GM12872 (cell line): ENCODE measurements around the gene CCDC148.

ENCODE experiments used
- TF ChIP-seq, protein P1 (sequence below): IDR thresholded peaks from 3 replicates; pipeline ENCODE4 v1.5.1; 2011; ENCODE audit warnings: low read depth, mild to moderate bottlenecking, low read length, moderate library complexity; ENCODE audit not compliant: insufficient read depth

The CCDC148 gene

DNA sequence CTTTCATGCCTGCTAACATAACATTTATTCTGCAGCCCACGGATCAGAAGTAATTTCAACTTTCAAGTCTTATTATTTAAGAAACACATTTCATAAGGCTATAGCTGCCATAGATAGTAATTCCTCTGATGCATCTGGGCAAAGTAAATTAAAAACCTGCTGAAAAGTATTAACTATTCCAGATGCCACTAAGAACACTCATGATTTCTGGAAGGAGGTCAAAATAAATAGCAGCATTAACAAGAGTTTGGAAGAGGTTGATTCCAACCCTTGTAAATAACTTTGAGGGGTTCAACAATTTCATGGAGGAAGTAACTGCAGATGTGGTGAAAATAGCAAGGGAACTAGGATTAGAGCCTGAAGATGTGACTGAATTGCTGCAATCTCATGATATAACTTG is 77.6 kb downstream of the CCDC148 start:
- TF ChIP-seq, protein P1, sequence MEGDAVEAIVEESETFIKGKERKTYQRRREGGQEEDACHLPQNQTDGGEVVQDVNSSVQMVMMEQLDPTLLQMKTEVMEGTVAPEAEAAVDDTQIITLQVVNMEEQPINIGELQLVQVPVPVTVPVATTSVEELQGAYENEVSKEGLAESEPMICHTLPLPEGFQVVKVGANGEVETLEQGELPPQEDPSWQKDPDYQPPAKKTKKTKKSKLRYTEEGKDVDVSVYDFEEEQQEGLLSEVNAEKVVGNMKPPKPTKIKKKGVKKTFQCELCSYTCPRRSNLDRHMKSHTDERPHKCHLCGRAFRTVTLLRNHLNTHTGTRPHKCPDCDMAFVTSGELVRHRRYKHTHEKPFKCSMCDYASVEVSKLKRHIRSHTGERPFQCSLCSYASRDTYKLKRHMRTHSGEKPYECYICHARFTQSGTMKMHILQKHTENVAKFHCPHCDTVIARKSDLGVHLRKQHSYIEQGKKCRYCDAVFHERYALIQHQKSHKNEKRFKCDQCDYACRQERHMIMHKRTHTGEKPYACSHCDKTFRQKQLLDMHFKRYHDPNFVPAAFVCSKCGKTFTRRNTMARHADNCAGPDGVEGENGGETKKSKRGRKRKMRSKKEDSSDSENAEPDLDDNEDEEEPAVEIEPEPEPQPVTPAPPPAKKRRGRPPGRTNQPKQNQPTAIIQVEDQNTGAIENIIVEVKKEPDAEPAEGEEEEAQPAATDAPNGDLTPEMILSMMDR: no peak

DNA sequence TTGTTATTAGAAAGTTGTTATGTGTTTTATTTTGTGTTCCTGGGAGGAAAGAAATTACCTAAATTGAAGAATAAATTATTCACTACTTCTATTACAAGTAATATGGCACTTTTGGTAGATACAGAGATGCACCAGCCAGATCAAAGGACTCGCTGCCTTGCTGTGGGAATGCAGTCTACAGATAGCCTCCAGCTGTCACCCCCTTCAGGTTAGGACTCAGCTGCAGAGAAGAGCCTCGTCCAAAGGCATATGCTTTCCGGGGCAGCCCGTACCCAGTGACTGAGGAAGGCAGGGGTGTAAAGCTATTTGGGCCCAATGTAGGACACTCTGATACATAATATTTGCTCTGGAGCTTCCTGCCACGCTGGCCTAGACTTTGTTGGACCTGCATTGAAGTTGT is 90.2 kb downstream of the CCDC148 start:
- TF ChIP-seq, protein P1: no peak

DNA sequence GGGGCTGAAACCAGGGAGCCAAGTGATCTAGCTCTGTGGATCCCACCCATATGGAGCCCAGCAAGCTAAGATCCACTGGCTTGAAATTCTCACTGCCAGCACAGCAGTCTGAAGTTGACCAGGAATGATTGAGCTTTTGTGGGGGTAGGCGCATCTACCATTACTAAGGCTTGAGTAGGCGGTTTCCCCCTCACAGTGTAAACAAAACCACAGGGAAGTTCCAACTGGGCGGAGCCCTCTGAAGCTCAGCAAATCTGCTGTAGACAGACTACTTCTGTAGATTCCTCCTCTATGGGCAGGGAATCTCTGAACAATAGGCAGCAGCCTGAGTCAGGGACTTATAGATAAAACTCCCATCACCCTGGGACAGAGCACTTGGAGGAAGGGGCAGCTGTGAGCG is 96.7 kb downstream of the CCDC148 start:
- TF ChIP-seq, protein P1: no peak

DNA sequence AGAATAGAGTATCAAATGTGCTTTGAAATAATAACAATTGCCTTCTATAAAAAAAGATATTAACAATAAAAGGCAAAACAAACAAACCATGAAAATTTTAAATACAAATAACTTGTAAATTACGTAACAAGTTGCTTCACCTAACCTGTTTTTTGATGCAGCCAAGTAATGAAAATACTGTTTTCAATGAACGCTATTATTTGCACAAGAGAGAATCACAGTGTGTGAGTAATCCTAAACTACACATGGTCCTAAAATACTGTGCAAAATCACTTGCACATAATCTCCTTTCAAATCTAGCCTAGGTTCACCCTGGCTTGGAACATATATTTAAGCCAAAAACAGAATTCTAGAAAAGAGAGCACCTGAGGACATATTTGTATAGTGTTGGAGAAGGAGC is 98.9 kb downstream of the CCDC148 start:
- TF ChIP-seq, protein P1: no peak

DNA sequence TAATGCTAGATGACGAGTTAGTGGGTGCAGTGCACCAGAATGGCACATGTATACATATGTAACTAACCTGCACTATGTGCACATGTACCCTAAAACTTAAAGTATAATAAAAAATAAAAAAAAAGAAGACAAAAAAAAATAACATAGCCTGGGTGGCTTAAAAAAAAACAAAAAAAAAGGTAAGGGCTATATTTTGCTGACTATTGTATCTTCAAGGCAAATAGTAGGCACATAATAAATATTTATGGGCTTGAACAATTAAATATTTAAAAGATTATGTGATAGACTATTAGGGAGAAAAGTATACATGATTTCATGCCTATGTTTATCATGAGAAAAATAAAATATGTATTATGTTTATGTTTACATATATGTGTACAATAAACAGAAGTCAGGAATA is 99.4 kb downstream of the CCDC148 start:
- TF ChIP-seq, protein P1: no peak

DNA sequence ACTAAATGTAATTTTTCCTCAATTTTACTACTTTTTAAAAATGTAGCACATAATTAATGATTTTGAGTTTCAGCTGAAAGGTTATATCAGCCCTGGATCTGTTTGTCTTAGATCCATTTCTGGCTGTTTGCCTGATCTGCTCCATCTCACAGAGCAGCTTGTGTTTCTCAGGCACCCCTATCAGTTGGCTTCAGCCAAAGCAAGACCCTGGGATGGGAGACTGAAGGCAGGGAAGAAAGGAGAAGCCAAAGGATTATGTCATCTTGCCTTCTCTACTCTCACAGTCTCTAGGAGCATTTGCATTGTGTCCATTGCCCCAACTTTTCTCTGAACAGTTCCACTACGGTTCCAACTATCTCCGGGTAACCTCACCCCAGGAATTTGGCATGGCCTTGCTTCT is 110.5 kb downstream of the CCDC148 start:
- TF ChIP-seq, protein P1: no peak

DNA sequence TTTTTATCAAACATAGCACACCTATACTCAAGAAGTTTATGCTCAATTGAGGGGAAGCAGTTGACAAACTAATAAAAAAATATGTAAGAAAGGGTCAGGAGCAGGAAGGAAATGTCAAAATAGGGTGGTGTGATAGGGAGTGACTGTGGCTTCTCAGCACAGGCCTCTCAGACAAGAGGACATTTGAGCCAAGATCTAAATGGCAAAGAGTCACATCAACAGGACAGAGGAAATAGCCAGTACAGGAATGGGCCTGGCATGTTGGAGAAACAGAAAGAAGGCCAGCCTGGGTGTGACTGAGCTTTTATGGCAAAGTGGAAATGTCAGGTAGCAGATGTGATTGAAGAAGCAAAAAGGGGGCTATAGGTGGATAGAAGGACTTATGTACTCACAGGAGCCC is 117.0 kb downstream of the CCDC148 start:
- TF ChIP-seq, protein P1: no peak

DNA sequence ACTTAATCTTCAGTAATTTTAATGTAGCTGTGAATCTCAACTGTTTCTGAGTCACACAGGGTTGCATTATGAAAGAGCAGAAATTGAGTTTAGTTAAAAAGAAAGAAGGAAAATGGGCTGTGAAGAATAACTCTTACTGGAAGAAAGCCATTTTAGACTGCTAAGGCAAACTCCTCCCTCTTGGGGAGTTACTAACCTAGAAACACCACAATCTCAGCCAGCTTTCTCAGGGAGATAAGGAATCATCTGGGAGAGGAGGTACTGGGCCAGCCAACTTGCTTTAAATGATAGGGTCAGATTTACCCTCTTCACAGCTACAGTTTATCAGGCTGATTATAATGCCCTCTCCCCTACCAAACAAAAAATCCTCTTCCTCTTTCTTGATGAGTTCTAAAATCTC is 119.5 kb downstream of the CCDC148 start:
- TF ChIP-seq, protein P1: no peak
